SK-N-SH (cell line): ENCODE measurements around the gene COL1A2. TPM values are rescaled to one million over a fixed set of nuclear protein-coding genes. Genes with fewer than 3 reads are reported as not detected.
A peak's percentile ranks its signal among the peaks of the same experiment; 100 is the strongest.

Experiments used
- CTCF ChIA-PET: fragments of 300-600, 350-600 bp; formaldehyde crosslinking; extraction: SDS; loops from one replicate; lab custom pipeline; 2021; lab: Yijun Ruan, JAX
- POLR2A ChIA-PET: fragments of 350-600 bp; sonication (Branson Sonifier 250); formaldehyde crosslinking; extraction: SDS; loops from one replicate; lab custom pipeline; 2020; ENCODE audit warnings: antibody characterized with exemption, inconsistent platforms; lab: Yijun Ruan, JAX
- DNase-seq: peaks from one replicate; pipeline ENCODE4 v3.0.0; 2012
- H2AFZ ChIP-seq: fragments of 200-600 bp; sonication (generic); 2 replicates; pipeline ENCODE4 v1.8.1; 2016; ENCODE audit warnings: antibody characterized with exemption, mild to moderate bottlenecking, low read depth
- H3F3A ChIP-seq: fragments of 200-600 bp; sonication (generic); replicated peaks from 2 replicates; pipeline ENCODE3; 2016; ENCODE audit warnings: antibody characterized with exemption, mild to moderate bottlenecking; ENCODE audit not compliant: insufficient read depth
- H3K27ac ChIP-seq, 2 experiments: fragments of 200-500 bp in 1 of 2; fragments of 200-600 bp in 1 of 2; sonication (Bioruptor generic) in 1 of 2; sonication (generic), shearing (Covaris generic) in 1 of 2; 2 replicates each; pipeline versions ENCODE4 v1.5.1 to v1.6.1; 2014 to 2016; ENCODE audit warnings: low read depth in 2 of 2, inconsistent platforms in 1 of 2, low read length in 1 of 2, mild to moderate bottlenecking in 1 of 2, mixed read lengths in 1 of 2
- H3K27me3 ChIP-seq: fragments of 200-600 bp; sonication (generic), shearing (Covaris generic); 2 replicates; pipeline ENCODE4 v1.6.1; 2016; ENCODE audit warnings: mixed run types; ENCODE audit not compliant: insufficient read depth
- H3K36me3 ChIP-seq, 2 experiments: fragments of 200-500 bp in 1 of 2; fragments of 200-600 bp in 1 of 2; sonication (Bioruptor generic) in 1 of 2; sonication (generic) in 1 of 2; replicated peaks in 1 of 2; 2 replicates each; pipeline versions ENCODE3 to v1.5.1; 2014 to 2016; ENCODE audit warnings: low read length in 1 of 2, mild to moderate bottlenecking in 1 of 2; ENCODE audit not compliant: insufficient read depth in 2 of 2, control insufficient read depth in 1 of 2
- H3K4me1 ChIP-seq, 2 experiments: fragments of 200-500 bp in 1 of 2; fragments of 200-600 bp in 1 of 2; sonication (Bioruptor generic) in 1 of 2; sonication (generic), shearing (Covaris generic) in 1 of 2; 2 replicates each; pipeline versions ENCODE4 v1.5.1 to v1.6.1; 2014 to 2016; ENCODE audit warnings: low read depth in 1 of 2, low read length in 1 of 2, mixed run types in 1 of 2; ENCODE audit not compliant: insufficient read depth in 2 of 2, control insufficient read depth in 1 of 2
- H3K4me2 ChIP-seq: fragments of 200-600 bp; sonication (generic), shearing (Covaris generic); 2 replicates; pipeline ENCODE4 v1.6.1; 2017; ENCODE audit warnings: mixed run types
- H3K4me3 ChIP-seq, 2 experiments: fragments of 200-500 bp in 1 of 2; fragments of 200-600 bp in 1 of 2; sonication (Bioruptor generic) in 1 of 2; sonication (generic), shearing (Covaris generic) in 1 of 2; 2 replicates each; pipeline versions ENCODE4 v1.5.1 to v1.8.1; 2014 to 2016; ENCODE audit warnings: low read depth in 2 of 2, inconsistent platforms in 1 of 2, low read length in 1 of 2, mild to moderate bottlenecking in 1 of 2, mixed read lengths in 1 of 2, moderate library complexity in 1 of 2
- H3K79me2 ChIP-seq: fragments of 200-600 bp; sonication (generic); 2 replicates; pipeline ENCODE4 v1.8.1; 2017; ENCODE audit warnings: mild to moderate bottlenecking; ENCODE audit not compliant: insufficient read depth
- H3K9ac ChIP-seq: fragments of 200-600 bp; sonication (generic); 2 replicates; pipeline ENCODE4 v1.6.1; 2017; ENCODE audit warnings: mixed run types
- H3K9me2 ChIP-seq: fragments of 200-600 bp; sonication (generic); 2 replicates; pipeline ENCODE4 v1.6.1; 2017; ENCODE audit warnings: mixed run types
- H3K9me3 ChIP-seq: fragments of 200-600 bp; sonication (generic); 2 replicates; pipeline ENCODE4 v1.6.1; 2017; ENCODE audit warnings: mixed run types, mild to moderate bottlenecking, moderate library complexity
- H4K20me1 ChIP-seq: fragments of 200-600 bp; sonication (generic); 2 replicates; pipeline ENCODE4 v1.6.1; 2017; ENCODE audit warnings: mild to moderate bottlenecking, mixed run types; ENCODE audit not compliant: insufficient read depth
- ELF1 ChIP-seq: IDR thresholded peaks from 2 replicates; pipeline ENCODE4 v1.4.0; 2012
- EP300 ChIP-seq, 2 experiments: IDR thresholded peaks; 2 replicates each; pipeline versions ENCODE4 v1.4.0 to v1.6.1; 2012; ENCODE audit warnings: borderline replicate concordance in 1 of 2, low read depth in 1 of 2, low read length in 1 of 2
- FOSL2 ChIP-seq: IDR thresholded peaks from 2 replicates; pipeline ENCODE4 v1.4.0; 2012; ENCODE audit warnings: low read depth, mild to moderate bottlenecking, moderate library complexity, borderline replicate concordance
- FOXJ3 ChIP-seq: sonication (generic); formaldehyde crosslinking; IDR thresholded peaks from 2 replicates; pipeline ENCODE4 v1.5.1; 2020; ENCODE audit warnings: mild to moderate bottlenecking, missing genetic modification reagents
- FOXM1 ChIP-seq: IDR thresholded peaks from 2 replicates; pipeline ENCODE4 v1.4.0; 2012; ENCODE audit warnings: low read depth, mild to moderate bottlenecking
- MXI1 ChIP-seq: IDR thresholded peaks from 2 replicates; pipeline ENCODE4 v1.6.1; 2012; ENCODE audit warnings: mild to moderate bottlenecking, low read depth, low read length, improper control_type of control experiment
- RAD21 ChIP-seq: IDR thresholded peaks from 2 replicates; pipeline ENCODE4 v1.6.1; 2012; ENCODE audit warnings: mild to moderate bottlenecking, low read length
- RFX5 ChIP-seq: IDR thresholded peaks from 2 replicates; pipeline ENCODE4 v1.6.1; 2012; ENCODE audit warnings: mild to moderate bottlenecking, improper control_type of control experiment, low read length
- RXRA ChIP-seq: IDR thresholded peaks from 2 replicates; pipeline ENCODE4 v1.4.0; 2012; ENCODE audit warnings: low read depth, mild to moderate bottlenecking, borderline replicate concordance
- SIN3A ChIP-seq: IDR thresholded peaks from 2 replicates; pipeline ENCODE4 v1.6.1; 2012; ENCODE audit warnings: low read depth, mild to moderate bottlenecking, low read length, moderate library complexity, borderline replicate concordance
- TCF12 ChIP-seq: IDR thresholded peaks from 2 replicates; pipeline ENCODE4 v1.4.0; 2012
- WGBS: methylation state at CpG from one replicate; pipeline ENCODE4 v1.1.6; 2017; ENCODE audit warnings: low lambda C conversion rate; 5-methylcytosine and 5-hydroxymethylcytosine counted together
- polyA plus RNA-seq, 3 experiments: library from polyadenylated mRNA; depleted of rRNA; stranded (reverse); fragments of >200 nt; gene quantifications; 2 replicates each; pipeline ENCODE4 v1.2.3, GENCODE V29; 2012
- TF ChIP-seq, protein P1 (sequence below): IDR thresholded peaks from 2 replicates; pipeline ENCODE4 v1.4.0; 2012; ENCODE audit warnings: low read depth, borderline replicate concordance
- TF ChIP-seq, protein P2 (sequence below): fragments of 150-350 bp; IDR thresholded peaks from 2 replicates; pipeline ENCODE4 v1.6.1; 2016; ENCODE audit warnings: mild to moderate bottlenecking, low read depth, low read length
- TF ChIP-seq, protein P3 (sequence below): IDR thresholded peaks from 2 replicates; pipeline ENCODE4 v1.4.0; 2012; ENCODE audit warnings: low read depth
- TF ChIP-seq, protein P4 (sequence below): fragments of 200-600 bp; sonication (generic); IDR thresholded peaks from 2 replicates; pipeline ENCODE4 v1.6.1; 2017; ENCODE audit warnings: antibody characterized with exemption, mild to moderate bottlenecking, moderate library complexity
- TF ChIP-seq, protein P5 (sequence below): IDR thresholded peaks from 2 replicates; pipeline ENCODE4 v1.4.0; 2012; ENCODE audit warnings: low read depth, borderline replicate concordance
- TF ChIP-seq, protein P6 (sequence below): IDR thresholded peaks from 2 replicates; pipeline ENCODE4; 2012

The COL1A2 gene
- polyA plus RNA-seq, 1 of the 3 experiments (the other 2 are of a cell fraction): 11.4 TPM

DNA sequence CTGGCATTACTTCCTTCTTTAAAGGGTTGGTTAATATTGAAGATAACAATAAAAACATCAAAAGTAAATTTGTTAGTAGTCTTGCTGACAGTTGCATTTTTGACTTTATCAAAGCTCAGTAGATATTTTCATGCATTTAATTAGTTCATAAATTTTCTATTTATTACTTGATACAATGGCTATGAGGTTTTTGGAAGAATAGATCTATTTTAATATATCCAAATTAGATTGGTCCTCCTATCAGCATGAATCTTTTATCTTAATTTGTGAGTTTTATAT lies 16.4 kb downstream of the COL1A2 start:
- no peak overlapping the region for H2AFZ ChIP-seq
- H3K9me2 ChIP-seq: no peaks in the 10 kb centered on the region
- H3K9ac ChIP-seq: no peak overlapping the region
- POLR2A ChIA-PET: interaction anchor here (0.5 kb wide), 1 partner anchor 409 kb away, joined by 5 read pairs; no protein-coding TSS in a partner anchor
- CTCF ChIA-PET: interaction anchor here (1.5 to 2.7 kb wide), 3 partner anchors 16 to 115 kb away, joined by 6 to 11 read pairs (median 7); partner anchors contain the start of gene COL1A2
- peak overlapping the region in 1 of 2 experiments; percentile 79; a peak in 1 of 4 replicates for H3K27ac ChIP-seq
- TF ChIP-seq, protein P1, sequence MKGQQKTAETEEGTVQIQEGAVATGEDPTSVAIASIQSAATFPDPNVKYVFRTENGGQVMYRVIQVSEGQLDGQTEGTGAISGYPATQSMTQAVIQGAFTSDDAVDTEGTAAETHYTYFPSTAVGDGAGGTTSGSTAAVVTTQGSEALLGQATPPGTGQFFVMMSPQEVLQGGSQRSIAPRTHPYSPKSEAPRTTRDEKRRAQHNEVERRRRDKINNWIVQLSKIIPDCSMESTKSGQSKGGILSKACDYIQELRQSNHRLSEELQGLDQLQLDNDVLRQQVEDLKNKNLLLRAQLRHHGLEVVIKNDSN: no peak
- TF ChIP-seq RAD21 (no peak), FOXM1 (no peak), MXI1 (no peak), FOSL2 (no peak)
- TF ChIP-seq, protein P2, sequence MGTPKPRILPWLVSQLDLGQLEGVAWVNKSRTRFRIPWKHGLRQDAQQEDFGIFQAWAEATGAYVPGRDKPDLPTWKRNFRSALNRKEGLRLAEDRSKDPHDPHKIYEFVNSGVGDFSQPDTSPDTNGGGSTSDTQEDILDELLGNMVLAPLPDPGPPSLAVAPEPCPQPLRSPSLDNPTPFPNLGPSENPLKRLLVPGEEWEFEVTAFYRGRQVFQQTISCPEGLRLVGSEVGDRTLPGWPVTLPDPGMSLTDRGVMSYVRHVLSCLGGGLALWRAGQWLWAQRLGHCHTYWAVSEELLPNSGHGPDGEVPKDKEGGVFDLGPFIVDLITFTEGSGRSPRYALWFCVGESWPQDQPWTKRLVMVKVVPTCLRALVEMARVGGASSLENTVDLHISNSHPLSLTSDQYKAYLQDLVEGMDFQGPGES: no peak
- TF ChIP-seq, protein P3, sequence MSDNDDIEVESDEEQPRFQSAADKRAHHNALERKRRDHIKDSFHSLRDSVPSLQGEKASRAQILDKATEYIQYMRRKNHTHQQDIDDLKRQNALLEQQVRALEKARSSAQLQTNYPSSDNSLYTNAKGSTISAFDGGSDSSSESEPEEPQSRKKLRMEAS: no peak
- TF ChIP-seq, all 33 proteins: peak for 0
- Histone ChIP-seq H4K20me1 (no peaks in the 10 kb centered on the region), H3K36me3 (no peaks in the 10 kb centered on the region), H3K4me1 (peaks cover 0 to 11% of the 10 kb centered on the region in 2 experiments; a peak in 3 of 4 replicates), H3F3A (peaks cover 7% of the 10 kb centered on the region), H3K27me3 (no peaks in the 10 kb centered on the region), H3K4me2 (no peak overlapping the region), H3K9me3 (no peaks in the 10 kb centered on the region), H3K4me3 (no peak overlapping the region), H3K79me2 (no peaks in the 10 kb centered on the region)
- DNase-seq: no peak

DNA sequence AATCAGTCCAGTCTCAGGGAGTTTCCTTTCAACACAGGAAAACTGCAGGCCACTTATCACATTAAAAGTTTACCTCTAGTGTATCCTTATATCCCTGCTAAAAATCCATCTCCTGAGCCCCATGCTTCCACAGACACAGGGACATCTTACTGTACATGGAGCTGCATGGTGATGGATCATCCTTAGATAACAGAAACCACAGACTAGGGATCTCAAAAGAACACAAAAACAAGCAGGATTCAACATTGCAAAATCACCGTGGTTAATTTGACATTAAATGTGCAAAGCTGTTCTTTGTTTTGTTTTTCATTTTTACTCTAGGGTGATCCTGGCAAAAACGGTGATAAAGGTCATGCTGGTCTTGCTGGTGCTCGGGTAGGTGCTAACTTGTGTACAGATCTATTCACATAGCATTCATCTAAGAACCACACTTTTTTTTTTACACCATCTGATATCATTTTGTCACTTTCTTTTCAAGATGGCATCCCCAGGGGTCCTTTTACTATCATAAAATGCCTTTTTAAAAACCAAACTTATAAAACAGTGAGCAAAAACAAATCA lies 18.1 kb downstream of the COL1A2 start:
- no peak overlapping the region for H3K9ac ChIP-seq
- H3K4me1 ChIP-seq: peaks cover 0 to 11% of the 10 kb centered on the region in 2 experiments; a peak in 3 of 4 replicates
- H3K9me2 ChIP-seq: no peaks in the 10 kb centered on the region
- 82% methylated on average over 3 of the region's 3 CpGs for WGBS
- ChIA-PET CTCF (interaction anchor here (0.7 to 1.3 kb wide), 2 partner anchors 24 to 325 kb away, joined by 3 to 4 read pairs; no protein-coding TSS in a partner anchor), POLR2A (no interaction called here)
- DNase-seq: no peak
- H3K9me3 ChIP-seq: no peaks in the 10 kb centered on the region
- H3K79me2 ChIP-seq: no peaks in the 10 kb centered on the region
- H3K4me3 ChIP-seq: no peak overlapping the region
- H3F3A ChIP-seq: peaks cover 7% of the 10 kb centered on the region
- no peak overlapping the region for H3K27ac ChIP-seq
- H3K27me3 ChIP-seq: no peaks in the 10 kb centered on the region
- H3K4me2 ChIP-seq: no peak overlapping the region
- no peaks in the 10 kb centered on the region for H3K36me3 ChIP-seq
- H2AFZ ChIP-seq: 0 out of 2 replicates have a peak overlapping the region, but pooled peaks have one; percentile 11
- no peaks in the 10 kb centered on the region for H4K20me1 ChIP-seq
- TF ChIP-seq, protein P4, sequence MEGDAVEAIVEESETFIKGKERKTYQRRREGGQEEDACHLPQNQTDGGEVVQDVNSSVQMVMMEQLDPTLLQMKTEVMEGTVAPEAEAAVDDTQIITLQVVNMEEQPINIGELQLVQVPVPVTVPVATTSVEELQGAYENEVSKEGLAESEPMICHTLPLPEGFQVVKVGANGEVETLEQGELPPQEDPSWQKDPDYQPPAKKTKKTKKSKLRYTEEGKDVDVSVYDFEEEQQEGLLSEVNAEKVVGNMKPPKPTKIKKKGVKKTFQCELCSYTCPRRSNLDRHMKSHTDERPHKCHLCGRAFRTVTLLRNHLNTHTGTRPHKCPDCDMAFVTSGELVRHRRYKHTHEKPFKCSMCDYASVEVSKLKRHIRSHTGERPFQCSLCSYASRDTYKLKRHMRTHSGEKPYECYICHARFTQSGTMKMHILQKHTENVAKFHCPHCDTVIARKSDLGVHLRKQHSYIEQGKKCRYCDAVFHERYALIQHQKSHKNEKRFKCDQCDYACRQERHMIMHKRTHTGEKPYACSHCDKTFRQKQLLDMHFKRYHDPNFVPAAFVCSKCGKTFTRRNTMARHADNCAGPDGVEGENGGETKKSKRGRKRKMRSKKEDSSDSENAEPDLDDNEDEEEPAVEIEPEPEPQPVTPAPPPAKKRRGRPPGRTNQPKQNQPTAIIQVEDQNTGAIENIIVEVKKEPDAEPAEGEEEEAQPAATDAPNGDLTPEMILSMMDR: no peak
- TF ChIP-seq, protein P3: no peak
- TF ChIP-seq ELF1 (no peak), MXI1 (no peak), EP300 (IDR thresholded peaks at IDR 0.05; ENCODE audit: borderline replicate concordance in 1 of 2, low read depth in 1 of 2, low read length in 1 of 2) (no peak), SIN3A (no peak), FOXJ3 (no peak), RFX5 (no peak), FOXM1 (no peak), RXRA (no peak), TCF12 (no peak)
- TF ChIP-seq, protein P2: no peak
- TF ChIP-seq, protein P5, sequence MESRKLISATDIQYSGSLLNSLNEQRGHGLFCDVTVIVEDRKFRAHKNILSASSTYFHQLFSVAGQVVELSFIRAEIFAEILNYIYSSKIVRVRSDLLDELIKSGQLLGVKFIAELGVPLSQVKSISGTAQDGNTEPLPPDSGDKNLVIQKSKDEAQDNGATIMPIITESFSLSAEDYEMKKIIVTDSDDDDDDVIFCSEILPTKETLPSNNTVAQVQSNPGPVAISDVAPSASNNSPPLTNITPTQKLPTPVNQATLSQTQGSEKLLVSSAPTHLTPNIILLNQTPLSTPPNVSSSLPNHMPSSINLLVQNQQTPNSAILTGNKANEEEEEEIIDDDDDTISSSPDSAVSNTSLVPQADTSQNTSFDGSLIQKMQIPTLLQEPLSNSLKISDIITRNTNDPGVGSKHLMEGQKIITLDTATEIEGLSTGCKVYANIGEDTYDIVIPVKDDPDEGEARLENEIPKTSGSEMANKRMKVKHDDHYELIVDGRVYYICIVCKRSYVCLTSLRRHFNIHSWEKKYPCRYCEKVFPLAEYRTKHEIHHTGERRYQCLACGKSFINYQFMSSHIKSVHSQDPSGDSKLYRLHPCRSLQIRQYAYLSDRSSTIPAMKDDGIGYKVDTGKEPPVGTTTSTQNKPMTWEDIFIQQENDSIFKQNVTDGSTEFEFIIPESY: no peak
- TF ChIP-seq, protein P6, sequence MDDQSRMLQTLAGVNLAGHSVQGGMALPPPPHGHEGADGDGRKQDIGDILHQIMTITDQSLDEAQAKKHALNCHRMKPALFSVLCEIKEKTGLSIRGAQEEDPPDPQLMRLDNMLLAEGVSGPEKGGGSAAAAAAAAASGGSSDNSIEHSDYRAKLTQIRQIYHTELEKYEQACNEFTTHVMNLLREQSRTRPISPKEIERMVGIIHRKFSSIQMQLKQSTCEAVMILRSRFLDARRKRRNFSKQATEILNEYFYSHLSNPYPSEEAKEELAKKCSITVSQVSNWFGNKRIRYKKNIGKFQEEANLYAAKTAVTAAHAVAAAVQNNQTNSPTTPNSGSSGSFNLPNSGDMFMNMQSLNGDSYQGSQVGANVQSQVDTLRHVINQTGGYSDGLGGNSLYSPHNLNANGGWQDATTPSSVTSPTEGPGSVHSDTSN: no peak
